WTC11 (cell line): ENCODE measurements around the gene SPR. TPM values are rescaled to one million over a fixed set of nuclear protein-coding genes. Genes with fewer than 3 reads are reported as not detected.

ENCODE experiments used
- ATAC-seq: fragments of 200-7000 bp; cut with Tn5 transposase; 2 replicates; pipeline ENCODE4 v1.10.0; 2021; ENCODE audit warnings: mild to moderate bottlenecking, moderate library complexity
- CTCF ChIA-PET: fragments of 300-600 bp; sonication (Branson Sonifier 250); formaldehyde crosslinking; loops from one replicate; lab custom pipeline; 2021; ENCODE audit warnings: antibody characterized with exemption; lab: Charles Lee
- POLR2A ChIA-PET: fragments of 350-600 bp; sonication (Branson Sonifier 250); formaldehyde crosslinking; loops from one replicate; lab custom pipeline; 2021; ENCODE audit warnings: antibody characterized with exemption; lab: Charles Lee
- DNase-seq: peaks from one replicate; pipeline ENCODE4 v3.0.0; 2021; ENCODE audit warnings: low spot score
- H3K27ac Mint-ChIP-seq: 2 replicates; pipeline ENCODE4 v1.8.0; 2021; ENCODE audit warnings: mixed read lengths
- H3K27me3 Mint-ChIP-seq: 2 replicates; pipeline ENCODE4 v1.8.0; 2021; ENCODE audit warnings: low read depth, mild to moderate bottlenecking, moderate library complexity, mixed read lengths
- H3K36me3 Mint-ChIP-seq: 2 replicates; pipeline ENCODE4 v1.8.0; 2021; ENCODE audit warnings: mixed read lengths
- H3K4me1 Mint-ChIP-seq: 2 replicates; pipeline ENCODE4 v1.8.0; 2022; ENCODE audit warnings: mixed read lengths
- H3K4me3 Mint-ChIP-seq: 2 replicates; pipeline ENCODE4 v1.8.0; 2021; ENCODE audit warnings: mild to moderate bottlenecking, moderate library complexity, mixed read lengths
- H3K9me3 Mint-ChIP-seq: 2 replicates; pipeline ENCODE4 v1.8.0; 2021; ENCODE audit warnings: mixed read lengths
- E2F4 ChIP-seq: sonication (generic); formaldehyde crosslinking; IDR thresholded peaks from 2 replicates; pipeline ENCODE4 v1.8.1; 2022; ENCODE audit warnings: low read depth, mild to moderate bottlenecking, moderate library complexity, missing genetic modification reagents, borderline replicate concordance
- E2F5 ChIP-seq: sonication (generic); formaldehyde crosslinking; IDR thresholded peaks from 2 replicates; pipeline ENCODE4 v1.8.1; 2022; ENCODE audit warnings: mild to moderate bottlenecking, moderate library complexity, missing genetic modification reagents
- FOXK1 ChIP-seq: sonication (generic); formaldehyde crosslinking; IDR thresholded peaks from 2 replicates; pipeline ENCODE4 v1.8.0; 2022; ENCODE audit warnings: mild to moderate bottlenecking, moderate library complexity, missing genetic modification reagents
- FOXP1 ChIP-seq: sonication (generic); formaldehyde crosslinking; IDR thresholded peaks from 2 replicates; pipeline ENCODE4 v1.8.0; 2022; ENCODE audit warnings: missing genetic modification reagents, mild to moderate bottlenecking, moderate library complexity, borderline replicate concordance
- GABPB1 ChIP-seq: sonication (generic); formaldehyde crosslinking; IDR thresholded peaks from 2 replicates; pipeline ENCODE4 v1.8.1; 2023; ENCODE audit warnings: mild to moderate bottlenecking, missing genetic modification reagents
- GRHL2 ChIP-seq: fragments of 250-450 bp; sonication (Bioruptor Pico); IDR thresholded peaks from 2 replicates; pipeline ENCODE4 v1.8.0; 2022; ENCODE audit warnings: mild to moderate bottlenecking, moderate library complexity; ENCODE audit not compliant: insufficient replicate concordance, severe bottlenecking
- HMGXB4 ChIP-seq: sonication (generic); formaldehyde crosslinking; IDR thresholded peaks from 2 replicates; pipeline ENCODE4 v1.8.1; 2023; ENCODE audit warnings: mild to moderate bottlenecking, moderate library complexity, missing genetic modification reagents
- SP1 ChIP-seq: sonication (generic); formaldehyde crosslinking; conservative IDR thresholded peaks from 2 replicates; pipeline ENCODE4 v1.8.1; 2022; ENCODE audit warnings: missing genetic modification reagents
- ZBTB21 ChIP-seq: sonication (generic); formaldehyde crosslinking; IDR thresholded peaks from 2 replicates; pipeline ENCODE4 v1.8.1; 2023; ENCODE audit warnings: mild to moderate bottlenecking, missing genetic modification reagents, borderline replicate concordance
- ZNF121 ChIP-seq: sonication (generic); formaldehyde crosslinking; IDR thresholded peaks from 2 replicates; pipeline ENCODE4 v1.8.0; 2023; ENCODE audit warnings: missing genetic modification reagents
- total RNA-seq: library from RNA; stranded (reverse); gene quantifications from 3 replicates; pipeline ENCODE4 v1.2.3, GENCODE V29; 2021

The SPR gene
- total RNA-seq, 1 experiment from 2014 or later, result 9.4 TPM

GRCh38 chr2:72917138-72917876 lies 30.1 kb downstream of the SPR start, which contains the start of gene EMX1 (continued):
- TF ChIP-seq E2F5 (CRISPR knock-in tag), result peak; percentile 62; the same call in 1 of the 2 replicates
- peak; percentile 70; the same call in 1 of the 2 replicates for TF ChIP-seq ZNF121 (CRISPR knock-in tag)
- TF ChIP-seq FOXK1 (CRISPR knock-in tag), result 0 out of 2 replicates have a peak, but pooled peaks have one; percentile 14
- TF ChIP-seq SP1, result peak; percentile 73
- TF ChIP-seq FOXP1 (CRISPR knock-in tag), result peak; percentile 58; the same call in 1 of the 2 replicates

- POLR2A ChIA-PET, result interaction anchor here (1.2 to 3.0 kb wide), 6 partner anchors 9 to 259 kb away, joined by 3 to 30 read pairs (median 4); no protein-coding TSS in a partner anchor
- DNase-seq, result peak; percentile 58
These were observed 30.8 kb downstream of the SPR start for GRCh38 chr2:72917877-72918553.

GRCh38 chr2:72919414-72920317 lies 32.5 kb downstream of the SPR start:
- Mint-ChIP-seq H3K4me1 (peaks cover 38% of the 10 kb centered on the region), H3K4me3 (peak overlapping the region; percentile 78), H3K9me3 (no peaks in the 10 kb centered on the region), H3K27me3 (peaks cover 26% of the 10 kb centered on the region), H3K27ac (no peak overlapping the region), H3K36me3 (peaks cover 6% of the 10 kb centered on the region)
- peak; percentile 16; the same call in 1 of the 2 replicates for TF ChIP-seq HMGXB4 (CRISPR knock-in tag)
- no peak for TF ChIP-seq E2F4 (CRISPR knock-in tag)
- no peak for TF ChIP-seq ZBTB21 (CRISPR knock-in tag)
- ChIA-PET POLR2A (interaction anchor here (0.6 to 1.3 kb wide), 3 partner anchors 24 to 32 kb away, joined by 3 to 4 read pairs (median 3); partner anchors contain the start of gene SPR), CTCF (interaction anchor here (0.8 to 7.4 kb wide), 7 partner anchors 15 to 257 kb away, joined by 3 to 165 read pairs (median 5); partner anchors contain the start of gene SPR)
- ATAC-seq (no peak), DNase-seq (peak; percentile 53)

More at GRCh38 chr2:72917877-72918553, 30.8 kb downstream of the SPR start:
- peaks cover 6% of the 10 kb centered on the region for H3K36me3 Mint-ChIP-seq
- no peak overlapping the region for H3K27ac Mint-ChIP-seq
- 0 out of 2 replicates have a peak, but pooled peaks have one; percentile 24 for TF ChIP-seq GABPB1 (CRISPR knock-in tag)
- TF ChIP-seq GRHL2 (CRISPR knock-in tag), result no peak
- H3K4me1 Mint-ChIP-seq, result peaks cover 45% of the 10 kb centered on the region
- H3K27me3 Mint-ChIP-seq, result peaks cover 42% of the 10 kb centered on the region
- H3K4me3 Mint-ChIP-seq, result peak overlapping the region; percentile 78
- H3K9me3 Mint-ChIP-seq, result no peaks in the 10 kb centered on the region
- peak; percentile 5 for ATAC-seq
- CTCF ChIA-PET, result interaction anchor here (0.8 to 7.4 kb wide), 15 partner anchors 8 to 259 kb away, joined by 3 to 165 read pairs (median 13); partner anchors contain the start of gene SPR
